ENCODE results near the gene IL22RA1. TPM values are rescaled to one million over a fixed set of nuclear protein-coding genes. Genes with fewer than 3 reads are reported as not detected.

Gene IL22RA1
- total RNA-seq, 1 donor = not detected

- Histone ChIP-seq H3K27me3 (ENCODE audit: insufficient read depth, low read length) (no peaks in the 10 kb centered on the region), H3K4me1 (ENCODE audit: insufficient read depth, low read length) (no peaks in the 10 kb centered on the region), H3K9me3 (ENCODE audit: low read depth, low read length) (no peaks in the 10 kb centered on the region), H3K4me3 (ENCODE audit: low read length) (no peak overlapping the region)
These were observed 35.3 kb downstream of the IL22RA1 start for GRCh38 chr1:24107462-24108138.

GRCh38 chr1:24105368-24106160, 37.4 kb downstream of the IL22RA1 start:
- H3K27me3 ChIP-seq (ENCODE audit: insufficient read depth, low read length) = no peaks in the 10 kb centered on the region
- H3K4me1 ChIP-seq (ENCODE audit: insufficient read depth, low read length) = no peaks in the 10 kb centered on the region
- H3K9me3 ChIP-seq (ENCODE audit: low read depth, low read length) = no peaks in the 10 kb centered on the region
- H3K4me3 ChIP-seq (ENCODE audit: low read length) = no peak overlapping the region

GRCh38 chr1:24104854-24105253, 38.1 kb downstream of the IL22RA1 start:
- H3K4me1 ChIP-seq (ENCODE audit: insufficient read depth, low read length) = no peaks in the 10 kb centered on the region
- no peaks in the 10 kb centered on the region for H3K9me3 ChIP-seq (ENCODE audit: low read depth, low read length)
- no peak overlapping the region for H3K4me3 ChIP-seq (ENCODE audit: low read length)
- no peaks in the 10 kb centered on the region for H3K27me3 ChIP-seq (ENCODE audit: insufficient read depth, low read length)

GRCh38 chr1:24103879-24104278, 39.1 kb downstream of the IL22RA1 start:
- Histone ChIP-seq H3K9me3 (ENCODE audit: low read depth, low read length) (no peaks in the 10 kb centered on the region), H3K4me3 (ENCODE audit: low read length) (no peak overlapping the region), H3K4me1 (ENCODE audit: insufficient read depth, low read length) (no peaks in the 10 kb centered on the region), H3K27me3 (ENCODE audit: insufficient read depth, low read length) (no peaks in the 10 kb centered on the region)

- no peaks in the 10 kb centered on the region for H3K4me1 ChIP-seq (ENCODE audit: insufficient read depth, low read length)
- H3K27me3 ChIP-seq (ENCODE audit: insufficient read depth, low read length) = no peaks in the 10 kb centered on the region
- H3K9me3 ChIP-seq (ENCODE audit: low read depth, low read length) = no peaks in the 10 kb centered on the region
- no peak overlapping the region for H3K4me3 ChIP-seq (ENCODE audit: low read length)
These were observed 39.5 kb downstream of the IL22RA1 start for GRCh38 chr1:24103408-24103807.

GRCh38 chr1:24102961-24103360, 40.0 kb downstream of the IL22RA1 start:
- Histone ChIP-seq H3K27me3 (ENCODE audit: insufficient read depth, low read length) (no peaks in the 10 kb centered on the region), H3K4me3 (ENCODE audit: low read length) (no peak overlapping the region), H3K9me3 (ENCODE audit: low read depth, low read length) (no peaks in the 10 kb centered on the region), H3K4me1 (ENCODE audit: insufficient read depth, low read length) (no peaks in the 10 kb centered on the region)

- Histone ChIP-seq H3K4me3 (ENCODE audit: low read length) (no peak overlapping the region), H3K4me1 (ENCODE audit: insufficient read depth, low read length) (no peaks in the 10 kb centered on the region), H3K9me3 (ENCODE audit: low read depth, low read length) (no peaks in the 10 kb centered on the region), H3K27me3 (ENCODE audit: insufficient read depth, low read length) (no peaks in the 10 kb centered on the region)
These were observed 40.9 kb downstream of the IL22RA1 start for GRCh38 chr1:24101796-24102586.

- no peaks in the 10 kb centered on the region for H3K27me3 ChIP-seq (ENCODE audit: insufficient read depth, low read length)
- H3K4me3 ChIP-seq (ENCODE audit: low read length) = no peak overlapping the region
These were observed 41.8 kb downstream of the IL22RA1 start for GRCh38 chr1:24100945-24101737.

GRCh38 chr1:24098943-24099638, 43.8 kb downstream of the IL22RA1 start:
- Histone ChIP-seq H3K4me3 (ENCODE audit: low read length) (no peak overlapping the region), H3K4me1 (ENCODE audit: insufficient read depth, low read length) (no peaks in the 10 kb centered on the region), H3K9me3 (ENCODE audit: low read depth, low read length) (no peaks in the 10 kb centered on the region), H3K27me3 (ENCODE audit: insufficient read depth, low read length) (no peaks in the 10 kb centered on the region)

More at GRCh38 chr1:24100945-24101737, 41.8 kb downstream of the IL22RA1 start:
- no peaks in the 10 kb centered on the region for H3K4me1 ChIP-seq (ENCODE audit: insufficient read depth, low read length)
- no peaks in the 10 kb centered on the region for H3K9me3 ChIP-seq (ENCODE audit: low read depth, low read length)

- H3K4me1 ChIP-seq (ENCODE audit: insufficient read depth, low read length) = no peaks in the 10 kb centered on the region
- H3K27me3 ChIP-seq (ENCODE audit: insufficient read depth, low read length) = no peaks in the 10 kb centered on the region
- H3K4me3 ChIP-seq (ENCODE audit: low read length) = no peak overlapping the region
- H3K9me3 ChIP-seq (ENCODE audit: low read depth, low read length) = no peaks in the 10 kb centered on the region
These were observed 44.8 kb downstream of the IL22RA1 start for GRCh38 chr1:24098102-24098501.

- Histone ChIP-seq H3K9me3 (ENCODE audit: low read depth, low read length) (no peaks in the 10 kb centered on the region), H3K4me3 (ENCODE audit: low read length) (no peak overlapping the region), H3K4me1 (ENCODE audit: insufficient read depth, low read length) (no peaks in the 10 kb centered on the region), H3K27me3 (ENCODE audit: insufficient read depth, low read length) (no peaks in the 10 kb centered on the region)
These were observed 45.3 kb downstream of the IL22RA1 start for GRCh38 chr1:24097663-24098062.

GRCh38 chr1:24096739-24097103, 46.2 kb downstream of the IL22RA1 start:
- Histone ChIP-seq H3K27me3 (ENCODE audit: insufficient read depth, low read length) (no peaks in the 10 kb centered on the region), H3K4me3 (ENCODE audit: low read length) (no peak overlapping the region), H3K4me1 (ENCODE audit: insufficient read depth, low read length) (no peaks in the 10 kb centered on the region), H3K9me3 (ENCODE audit: low read depth, low read length) (no peaks in the 10 kb centered on the region)

- Histone ChIP-seq H3K4me3 (ENCODE audit: low read length) (no peak overlapping the region), H3K9me3 (ENCODE audit: low read depth, low read length) (no peaks in the 10 kb centered on the region), H3K4me1 (ENCODE audit: insufficient read depth, low read length) (no peaks in the 10 kb centered on the region), H3K27me3 (ENCODE audit: insufficient read depth, low read length) (no peaks in the 10 kb centered on the region)
These were observed 46.8 kb downstream of the IL22RA1 start for GRCh38 chr1:24096009-24096738.

Data from mononuclear cell (primary cell).